ENCODE measurements around the gene COL5A2.

GRCh38 chr2:189076572-189076971 lies 103.0 kb downstream of the COL5A2 start:
- TF ChIP-seq CTCF (IDR thresholded peaks at IDR 0.05) (no peak), POLR2A (IDR thresholded peaks at IDR 0.05) (no peak)

Measured in right lobe of liver (tissue), 4 donors.